ENCODE data around the gene RNU2-1.
"Not testable (repeated sequence)": the region's sequence is repeated elsewhere in the genome, so short reads cannot be mapped to it uniquely, and the experiment has no call there.

- not testable (repeated sequence) for TF ChIP-seq EZH2 (IDR thresholded peaks at IDR 0.05; ENCODE audit: borderline replicate concordance, insufficient read depth, low read depth, low read length, poor library complexity, severe bottlenecking); CTCF (IDR thresholded peaks at IDR 0.05)
Measured at GRCh38 chr17:43240596-43241352, 7.0 kb upstream of the RNU2-1 start.

Data from B cell (primary cell).